Right atrium auricular region (tissue), 2 donors: ENCODE measurements around the gene GPC6. TPM values are rescaled to one million over a fixed set of nuclear protein-coding genes. Genes with fewer than 3 reads are reported as not detected.

Source experiments
- DNase-seq: peaks from one replicate; pipeline ENCODE4 v3.0.0-alpha.2; 2019; ENCODE audit warnings: low spot score
- H3K27ac ChIP-seq, 2 donors: fragments of 200-600 bp; sonication (generic); 1 replicate in 1 of 2; 2 replicates in 1 of 2; pipeline ENCODE4 v1.5.1; 2016 to 2019
- H3K27me3 ChIP-seq, 2 donors: fragments of 200-600 bp; sonication (generic); one replicate each; pipeline versions ENCODE4 v1.5.1 to v1.6.0; 2017 to 2019
- H3K36me3 ChIP-seq: fragments of 200-600 bp; sonication (generic); one replicate; pipeline ENCODE4 v1.5.1; 2016
- H3K4me1 ChIP-seq, 2 donors: fragments of 200-600 bp; sonication (generic); one replicate each; pipeline versions ENCODE4 v1.5.1 to v1.6.0; 2017 to 2019
- H3K4me3 ChIP-seq, 2 donors: fragments of 200-600 bp; sonication (generic); 1 replicate in 1 of 2; 2 replicates in 1 of 2; pipeline ENCODE4 v1.5.1; 2017 to 2019; ENCODE audit warnings: mild to moderate bottlenecking in 1 of 2, moderate library complexity in 1 of 2
- H3K9me3 ChIP-seq, 2 donors: fragments of 200-600 bp; sonication (generic); one replicate each; pipeline ENCODE4 v1.5.1; 2019
- total RNA-seq, 2 donors: library from RNA; depleted of rRNA; stranded (reverse); fragments of >200 nt; gene quantifications; one replicate each; pipeline ENCODE4 v1.1.0, GENCODE V29; 2016
- TF ChIP-seq, protein P1 (sequence below), 2 donors: fragments of 200-600 bp; sonication (generic); IDR thresholded peaks; one replicate each; pipeline ENCODE4 v1.5.1; 2019; ENCODE audit warnings: antibody characterized with exemption in 2 of 2

The GPC6 gene
- total RNA-seq, 2 donors from 2014 or later, result 1.3 to 3.8 TPM

GRCh38 chr13:94113245-94113644, 886.6 kb downstream of the GPC6 start:
- no peaks in the 10 kb centered on the region for H3K36me3 ChIP-seq
- TF ChIP-seq, protein P1, sequence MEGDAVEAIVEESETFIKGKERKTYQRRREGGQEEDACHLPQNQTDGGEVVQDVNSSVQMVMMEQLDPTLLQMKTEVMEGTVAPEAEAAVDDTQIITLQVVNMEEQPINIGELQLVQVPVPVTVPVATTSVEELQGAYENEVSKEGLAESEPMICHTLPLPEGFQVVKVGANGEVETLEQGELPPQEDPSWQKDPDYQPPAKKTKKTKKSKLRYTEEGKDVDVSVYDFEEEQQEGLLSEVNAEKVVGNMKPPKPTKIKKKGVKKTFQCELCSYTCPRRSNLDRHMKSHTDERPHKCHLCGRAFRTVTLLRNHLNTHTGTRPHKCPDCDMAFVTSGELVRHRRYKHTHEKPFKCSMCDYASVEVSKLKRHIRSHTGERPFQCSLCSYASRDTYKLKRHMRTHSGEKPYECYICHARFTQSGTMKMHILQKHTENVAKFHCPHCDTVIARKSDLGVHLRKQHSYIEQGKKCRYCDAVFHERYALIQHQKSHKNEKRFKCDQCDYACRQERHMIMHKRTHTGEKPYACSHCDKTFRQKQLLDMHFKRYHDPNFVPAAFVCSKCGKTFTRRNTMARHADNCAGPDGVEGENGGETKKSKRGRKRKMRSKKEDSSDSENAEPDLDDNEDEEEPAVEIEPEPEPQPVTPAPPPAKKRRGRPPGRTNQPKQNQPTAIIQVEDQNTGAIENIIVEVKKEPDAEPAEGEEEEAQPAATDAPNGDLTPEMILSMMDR (IDR thresholded peaks at IDR 0.05), result no peak
- H3K4me1 ChIP-seq, result no peaks in the 10 kb centered on the region
- H3K4me3 ChIP-seq, result no peak overlapping the region
- H3K27me3 ChIP-seq, result no peaks in the 10 kb centered on the region
- no peak for DNase-seq
- H3K9me3 ChIP-seq, result no peaks in the 10 kb centered on the region
- no peak overlapping the region for H3K27ac ChIP-seq

DNA sequence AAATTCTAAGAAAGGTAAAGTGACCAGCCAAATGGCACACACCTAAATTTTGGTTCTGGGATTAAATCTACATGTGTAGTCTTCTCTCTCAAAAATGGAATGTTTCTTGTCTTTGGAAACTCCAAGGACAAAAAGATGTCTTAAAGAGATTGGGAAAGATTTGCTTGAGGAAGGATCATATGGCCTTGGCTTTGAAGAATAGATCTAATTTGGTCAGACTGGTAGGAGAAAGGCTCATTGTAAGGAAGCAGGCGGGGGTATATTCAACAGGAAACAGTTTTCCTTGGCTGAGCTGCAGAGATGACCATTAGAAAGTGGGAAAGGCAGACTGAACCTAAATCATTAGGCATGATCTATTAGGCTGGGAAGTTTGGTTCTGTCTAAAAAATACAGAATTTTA, 887.6 kb downstream of the GPC6 start:
- TF ChIP-seq, protein P1 (IDR thresholded peaks at IDR 0.05), result no peak
- no peaks in the 10 kb centered on the region for H3K4me1 ChIP-seq
- no peaks in the 10 kb centered on the region for H3K9me3 ChIP-seq
- no peak for DNase-seq
- no peak overlapping the region for H3K4me3 ChIP-seq
- no peaks in the 10 kb centered on the region for H3K36me3 ChIP-seq
- no peak overlapping the region for H3K27ac ChIP-seq
- no peaks in the 10 kb centered on the region for H3K27me3 ChIP-seq

GRCh38 chr13:94115054-94115453, 888.4 kb downstream of the GPC6 start:
- TF ChIP-seq, protein P1 (IDR thresholded peaks at IDR 0.05), result no peak
- Histone ChIP-seq H3K27ac (no peak overlapping the region), H3K27me3 (no peaks in the 10 kb centered on the region), H3K4me1 (no peaks in the 10 kb centered on the region), H3K4me3 (no peak overlapping the region), H3K36me3 (no peaks in the 10 kb centered on the region), H3K9me3 (no peaks in the 10 kb centered on the region)
- DNase-seq, result no peak

GRCh38 chr13:94119360-94119936, 892.8 kb downstream of the GPC6 start:
- Histone ChIP-seq H3K4me1 (no peaks in the 10 kb centered on the region), H3K27ac (no peak overlapping the region), H3K27me3 (no peaks in the 10 kb centered on the region), H3K36me3 (no peaks in the 10 kb centered on the region), H3K4me3 (no peak overlapping the region), H3K9me3 (no peaks in the 10 kb centered on the region)
- no peak for DNase-seq
- TF ChIP-seq, protein P1 (IDR thresholded peaks at IDR 0.05), result no peak

DNA sequence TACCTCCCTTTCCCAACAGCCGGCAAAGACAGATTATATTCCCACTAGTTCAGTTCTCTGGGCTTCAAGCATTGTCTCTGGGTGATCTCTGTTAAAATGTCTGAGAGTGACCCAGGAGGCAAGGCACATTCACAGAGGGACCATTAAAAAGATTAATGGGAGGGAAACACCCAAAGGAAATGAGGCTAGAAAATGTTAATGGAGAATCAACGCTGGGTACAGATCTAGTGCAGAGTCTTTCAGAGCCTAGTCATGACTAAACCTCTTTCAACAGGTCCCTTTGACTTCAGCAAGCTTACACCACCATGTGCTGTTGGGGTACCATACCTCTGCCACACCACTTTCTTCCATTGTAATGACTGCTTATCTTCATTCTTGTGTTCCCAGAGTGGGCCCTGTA, 894.3 kb downstream of the GPC6 start:
- no peaks in the 10 kb centered on the region for H3K36me3 ChIP-seq
- TF ChIP-seq, protein P1 (IDR thresholded peaks at IDR 0.05), result no peak

GRCh38 chr13:94121686-94122085, 895.1 kb downstream of the GPC6 start:
- TF ChIP-seq, protein P1 (IDR thresholded peaks at IDR 0.05), result no peak
- H3K36me3 ChIP-seq, result no peaks in the 10 kb centered on the region
- H3K27me3 ChIP-seq, result no peaks in the 10 kb centered on the region
- no peak overlapping the region for H3K27ac ChIP-seq
- DNase-seq, result no peak
- H3K4me1 ChIP-seq, result no peaks in the 10 kb centered on the region
- no peaks in the 10 kb centered on the region for H3K9me3 ChIP-seq
- H3K4me3 ChIP-seq, result no peak overlapping the region

More for the DNA sequence above, 894.3 kb downstream of the GPC6 start:
- H3K4me3 ChIP-seq, result no peak overlapping the region
- DNase-seq, result no peak
- no peaks in the 10 kb centered on the region for H3K27me3 ChIP-seq
- H3K9me3 ChIP-seq, result no peaks in the 10 kb centered on the region
- H3K27ac ChIP-seq, result no peak overlapping the region
- H3K4me1 ChIP-seq, result no peaks in the 10 kb centered on the region
